ENCODE measurements around the gene TOLLIP.

DNA sequence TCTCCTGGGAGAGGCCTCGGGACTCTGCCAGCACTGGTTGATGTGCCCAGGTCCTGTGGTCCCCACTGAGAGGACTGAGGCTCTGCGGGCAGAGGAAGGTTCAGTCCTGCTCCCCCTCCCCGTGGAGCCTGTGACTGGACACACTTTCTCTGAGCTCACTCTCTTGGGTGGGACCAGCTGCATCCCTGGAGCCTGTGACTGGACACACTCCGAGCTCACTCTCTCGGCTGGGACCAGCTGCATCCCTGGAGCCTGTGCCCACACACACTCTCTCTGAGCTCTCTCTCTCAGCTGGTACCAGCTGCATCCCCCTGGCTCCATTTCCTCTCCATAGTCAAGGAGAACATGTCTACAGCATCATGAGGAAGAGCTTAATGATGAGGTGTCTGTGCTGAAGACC is 39.5 kb downstream of the TOLLIP start:
- no peak for TF ChIP-seq POLR2A (IDR thresholded peaks at IDR 0.05; ENCODE audit: low read depth, low read length)
- no peak for TF ChIP-seq TAF1 (IDR thresholded peaks at IDR 0.05; ENCODE audit: low read depth, low read length)
- TF ChIP-seq POLR2AphosphoS5 (IDR thresholded peaks at IDR 0.05; ENCODE audit: low read depth, low read length), result no peak
- no peak for TF ChIP-seq SPI1 (IDR thresholded peaks at IDR 0.05; ENCODE audit: low read depth, low read length)
- TF ChIP-seq POU2F2 (IDR thresholded peaks at IDR 0.05; ENCODE audit: low read depth, low read length), result no peak

Data from GM12891 (cell line).